GM12878 (cell line): ENCODE measurements around the gene CCDC83. TPM values are rescaled to one million over a fixed set of nuclear protein-coding genes. Genes with fewer than 3 reads are reported as not detected.

Source experiments
- ATAC-seq: fragments of 200-7000 bp; cut with Tn5 transposase; 3 replicates; pipeline ENCODE4 v1.9.1; 2020; ENCODE audit warnings: mild to moderate bottlenecking, moderate library complexity
- BruUV-seq: library from RNA; stranded (reverse); fragments of 400-500 nt; replicated peaks from 2 replicates; lab custom pipeline; 2021; lab: Mats Ljungman, UMichigan
- CTCF ChIA-PET: fragments of 300-600 bp; sonication (Branson Sonifier 250); formaldehyde crosslinking; extraction: SDS; loops from one replicate; lab custom pipeline; 2021; ENCODE audit warnings: inconsistent platforms; lab: Yijun Ruan, JAX
- POLR2A ChIA-PET: fragments of 350-600 bp; formaldehyde crosslinking; extraction: SDS; loops from one replicate; lab custom pipeline; 2021; ENCODE audit warnings: inconsistent platforms; lab: Charles Lee
- RAD21 ChIA-PET: fragments of 300-600 bp; sonication (Branson Sonifier 250); formaldehyde crosslinking; loops from one replicate; lab custom pipeline; 2023; ENCODE audit warnings: antibody characterized with exemption; ENCODE audit not compliant: unreplicated experiment; lab: Charles Lee
- SMC1A ChIA-PET: fragments of 300-600 bp; sonication (Branson Sonifier 250); formaldehyde crosslinking; loops from one replicate; lab custom pipeline; 2023; ENCODE audit not compliant: unreplicated experiment, uncharacterized antibody; lab: Charles Lee
- DNase-seq: peaks from one replicate; pipeline ENCODE4 v3.0.0-alpha.2; 2011; ENCODE audit warnings: low read depth, low spot score
- FAIRE-seq: peaks from 3 replicates; lab custom pipeline; 2011; peaks lifted over from hg19 to GRCh38; lab: Jason Lieb, UNC
- H2AFZ ChIP-seq: 2 replicates; pipeline ENCODE4 v1.6.0; 2011; ENCODE audit warnings: low read depth, low read length, control low read depth; ENCODE audit not compliant: control insufficient read depth
- H3K27ac ChIP-seq: 2 replicates; pipeline ENCODE4 v1.5.1; 2011; ENCODE audit warnings: control low read depth; ENCODE audit not compliant: control insufficient read depth, insufficient read depth
- H3K27me3 ChIP-seq, 2 experiments: replicated peaks in 1 of 2; 2 replicates each; pipeline versions ENCODE4 v1.6.0 to v1.6.1; 2011; ENCODE audit warnings: low read length in 1 of 2; ENCODE audit not compliant: control insufficient read depth in 2 of 2, insufficient read depth in 2 of 2
- H3K36me3 ChIP-seq, 2 experiments: 2 replicates each; pipeline ENCODE4 v1.5.1; 2011; ENCODE audit warnings: low read length in 1 of 2; ENCODE audit not compliant: control insufficient read depth in 2 of 2, insufficient read depth in 2 of 2
- H3K4me1 ChIP-seq: 2 replicates; pipeline ENCODE4 v1.6.1; 2011; ENCODE audit warnings: mild to moderate bottlenecking, low read length, moderate library complexity, mixed read lengths; ENCODE audit not compliant: control insufficient read depth, insufficient read depth
- H3K4me2 ChIP-seq: 2 replicates; pipeline ENCODE4 v1.6.0; 2011; ENCODE audit warnings: control low read depth; ENCODE audit not compliant: control insufficient read depth, insufficient read depth
- H3K4me3 ChIP-seq: fragments of 200-600 bp; sonication (generic); 2 replicates; pipeline ENCODE4 v1.5.1; 2016
- H3K79me2 ChIP-seq: 2 replicates; pipeline ENCODE4 v1.6.0; 2011; ENCODE audit warnings: low read length; ENCODE audit not compliant: control insufficient read depth, insufficient read depth
- H3K9ac ChIP-seq: 2 replicates; pipeline ENCODE4 v1.8.0; 2011; ENCODE audit warnings: low read length, control low read depth, mixed read lengths; ENCODE audit not compliant: control insufficient read depth, insufficient read depth
- H3K9me3 ChIP-seq: replicated peaks from 3 replicates; pipeline ENCODE4 v1.5.1; 2011; ENCODE audit warnings: mild to moderate bottlenecking, low read length; ENCODE audit not compliant: control insufficient read depth, insufficient read depth
- H4K20me1 ChIP-seq: 2 replicates; pipeline ENCODE4 v1.6.0; 2011; ENCODE audit not compliant: control insufficient read depth, insufficient read depth
- BRCA1 ChIP-seq: IDR thresholded peaks from 2 replicates; pipeline ENCODE4 v1.6.1; 2011; ENCODE audit warnings: low read depth, low read length, improper control_type of control experiment
- CEBPB ChIP-seq, 2 experiments: fragments of 150-350 bp in 1 of 2; IDR thresholded peaks; 2 replicates each; pipeline ENCODE4 v1.6.1; 2012 to 2014; ENCODE audit warnings: low read depth in 2 of 2, low read length in 2 of 2, borderline replicate concordance in 1 of 2, inconsistent platforms in 1 of 2
- CHD2 ChIP-seq: IDR thresholded peaks from 2 replicates; pipeline ENCODE4 v1.6.1; 2011; ENCODE audit warnings: low read depth, low read length, improper control_type of control experiment, borderline replicate concordance
- NFXL1 ChIP-seq: fragments of 450-650 bp; IDR thresholded peaks from 2 replicates; pipeline ENCODE4 v1.6.1; 2017; ENCODE audit warnings: antibody characterized with exemption, mild to moderate bottlenecking, borderline replicate concordance
- PAX5 ChIP-seq: IDR thresholded peaks from 2 replicates; pipeline ENCODE4 v1.6.1; 2011; ENCODE audit warnings: low read depth, low read length, borderline replicate concordance
- POLR2AphosphoS5 ChIP-seq: IDR thresholded peaks from 2 replicates; pipeline ENCODE4 v1.6.1; 2011; ENCODE audit warnings: mild to moderate bottlenecking, low read length, inconsistent platforms
- RUNX3 ChIP-seq: IDR thresholded peaks from 2 replicates; pipeline ENCODE4 v1.6.1; 2012; ENCODE audit warnings: low read length, inconsistent platforms
- SPI1 ChIP-seq: IDR thresholded peaks from 2 replicates; pipeline ENCODE4 v1.6.1; 2011; ENCODE audit warnings: low read depth, mild to moderate bottlenecking, low read length, moderate library complexity, borderline replicate concordance; ENCODE audit not compliant: insufficient read depth
- ZNF24 ChIP-seq: fragments of 450-650 bp; IDR thresholded peaks from 2 replicates; pipeline ENCODE4 v1.6.1; 2017; ENCODE audit warnings: antibody characterized with exemption, mild to moderate bottlenecking
- ZNF274 ChIP-seq: IDR thresholded peaks from one replicate; pipeline ENCODE4 v1.8.0; 2011; ENCODE audit not compliant: insufficient read length, insufficient read depth
- ZNF592 ChIP-seq: fragments of 450-650 bp; IDR thresholded peaks from 2 replicates; pipeline ENCODE4 v1.6.1; 2017; ENCODE audit warnings: mild to moderate bottlenecking, moderate library complexity
- ZSCAN29 ChIP-seq: fragments of 450-650 bp; IDR thresholded peaks from 2 replicates; pipeline ENCODE4 v1.6.1; 2017; ENCODE audit warnings: mild to moderate bottlenecking, moderate library complexity
- WGBS: methylation state at CpG from one replicate; pipeline ENCODE4 v1.1.6; 2016; ENCODE audit warnings: low lambda C conversion rate; ENCODE audit not compliant: insufficient replicate concordance, insufficient coverage; ENCODE audit errors: missing lambda C conversion rate; 5-methylcytosine and 5-hydroxymethylcytosine counted together
- in situ Hi-C: fragments of 300-500 bp; cut with MboI; formaldehyde crosslinking; loops from 9 replicates; pipeline ENCODE4 v1.14.3; 2018; ENCODE audit warnings: mixed read lengths
- intact Hi-C: fragments of 100-400 bp; cut with micrococcal nuclease; formaldehyde crosslinking; loops from one replicate; pipeline ENCODE4 v1.14.2; 2022; ENCODE audit not compliant: unreplicated experiment
- polyA plus RNA-seq, 11 experiments: library from polyadenylated mRNA; depleted of rRNA in 4 of 11; unstranded in 6 of 11; stranded (reverse) in 5 of 11; fragments of >200 nt; fragmentation: Nextera tagmentation in 4 of 11; fragmentation: Illumina TruSeq in 1 of 11; extraction: Ambion mirVana in 4 of 11; extraction: Trizol in 1 of 11; gene quantifications; 1 replicate in 1 of 11; 2 replicates in 10 of 11; pipeline versions ENCODE4 v1.2.1 to v1.2.3, GENCODE V29; 2011 to 2016; ENCODE audit warnings: inconsistent platforms in 2 of 11, missing spikeins in 2 of 11, low read depth in 1 of 11
- total RNA-seq, 4 experiments: library from RNA; depleted of rRNA in 3 of 4; stranded (reverse); fragments of >200 nt in 3 of 4; fragmentation: Illumina TruSeq in 1 of 4; extraction: Trizol in 1 of 4; gene quantifications; 2 replicates each; pipeline versions ENCODE4 v1.2.1 to v1.2.3, GENCODE V29; 2013 to 2021

The CCDC83 gene
- total and polyA plus RNA-seq, 10 of the 15 experiments (the other 5 are each of a cell fraction or from before 2014, with no cell fraction given) = not detected

GRCh38 chr11:85844439-85845123 is 10.6 kb upstream of the CCDC83 start:
- H2AFZ ChIP-seq = no peak overlapping the region
- no peaks in the 10 kb centered on the region for H3K27me3 ChIP-seq
- TF ChIP-seq CHD2 (no peak), ZSCAN29 (no peak), BRCA1 (no peak)
- H3K4me3 ChIP-seq = no peak overlapping the region
- in situ Hi-C loops = no loop called here
- no peaks in the 10 kb centered on the region; the same call in 2 of the 3 replicates for H3K9me3 ChIP-seq
- H3K4me2 ChIP-seq = no peak overlapping the region
- no TSS peak for BruUV-seq
- ChIA-PET POLR2A (no interaction called here), CTCF (no interaction called here), RAD21 (no interaction called here), SMC1A (interaction anchor here (1.1 kb wide), 1 partner anchor 10 kb away, joined by 3 read pairs; no protein-coding TSS in a partner anchor)
- FAIRE-seq (no peak), ATAC-seq (peak; percentile 57), DNase-seq (no peak)
- H4K20me1 ChIP-seq = no peaks in the 10 kb centered on the region
- no peak overlapping the region for H3K9ac ChIP-seq
- 19% methylated on average over 2 of the region's 2 CpGs for WGBS
- no peaks in the 10 kb centered on the region for H3K4me1 ChIP-seq
- intact Hi-C loops = no loop called here
- H3K79me2 ChIP-seq = no peaks in the 10 kb centered on the region
- H3K27ac ChIP-seq = no peak overlapping the region
- H3K36me3 ChIP-seq = no peaks in the 10 kb centered on the region

GRCh38 chr11:85845124-85845631 is 10.0 kb upstream of the CCDC83 start:
- H3K9ac ChIP-seq = no peak overlapping the region
- BruUV-seq = no TSS peak
- CTCF ChIA-PET = no interaction called here
- H2AFZ ChIP-seq = no peak overlapping the region
- H3K79me2 ChIP-seq = no peaks in the 10 kb centered on the region
- in situ Hi-C loops = no loop called here
- no peaks in the 10 kb centered on the region for H4K20me1 ChIP-seq
- no peak overlapping the region for H3K27ac ChIP-seq
- ATAC-seq = no peak
- POLR2A ChIA-PET = no interaction called here
- whole genome bisulfite sequencing = 100% methylated on average over 1 of the region's 1 CpG
- intact Hi-C loops = no loop called here
- no peak overlapping the region for H3K4me2 ChIP-seq
- RAD21 ChIA-PET = no interaction called here
- H3K4me1 ChIP-seq = no peaks in the 10 kb centered on the region
- no peaks in the 10 kb centered on the region for H3K27me3 ChIP-seq
- no peaks in the 10 kb centered on the region for H3K36me3 ChIP-seq
- SMC1A ChIA-PET = interaction anchor here (1.1 kb wide), 1 partner anchor 9 kb away, joined by 3 read pairs; no protein-coding TSS in a partner anchor
- DNase-seq = no peak
- no peak for FAIRE-seq
- H3K4me3 ChIP-seq = no peak overlapping the region
- H3K9me3 ChIP-seq = no peaks in the 10 kb centered on the region; the same call in 2 of the 3 replicates
- TF ChIP-seq POLR2AphosphoS5 = no peak
- no peak for TF ChIP-seq SPI1
- TF ChIP-seq ZNF592 = no peak
- no peak for TF ChIP-seq RUNX3
- TF ChIP-seq ZNF24 = no peak
- TF ChIP-seq PAX5 = no peak
- no peak for TF ChIP-seq ZNF274
- TF ChIP-seq NFXL1 = no peak
- no peak for TF ChIP-seq CEBPB (IDR thresholded peaks at IDR 0.05; ENCODE audit: borderline replicate concordance in 1 of 2, low read depth in 2 of 2, low read length in 2 of 2)
